Measurements from ENCODE around the gene RPAP3.

RPAP3 gene

GRCh38 chr12:47705566-47706425 is at the start of gene RPAP3:
TSS of gene RPAP3 (minus strand) at chr12:47706030. CDS start at chr12:47702840, 3,190 bp downstream.
- DNase-seq = peak; percentile 83

- DNase-seq = no peak
Measured at GRCh38 chr12:47754881-47755280, 49.1 kb upstream of the RPAP3 start.

GRCh38 chr12:47754126-47754525 is 48.3 kb upstream of the RPAP3 start:
- DNase-seq = no peak

GRCh38 chr12:47753021-47754001 is 47.5 kb upstream of the RPAP3 start:
- DNase-seq = no peak

GRCh38 chr12:47752552-47752951 is 46.7 kb upstream of the RPAP3 start:
- DNase-seq = no peak

- no peak for DNase-seq
Measured at GRCh38 chr12:47752121-47752520, 46.3 kb upstream of the RPAP3 start.

- DNase-seq = no peak
Measured at GRCh38 chr12:47751561-47751960, 45.7 kb upstream of the RPAP3 start.

GRCh38 chr12:47750916-47751470 is 45.2 kb upstream of the RPAP3 start:
- no peak for DNase-seq

GRCh38 chr12:47750229-47750798 is 44.5 kb upstream of the RPAP3 start:
- DNase-seq = no peak

- no peak for DNase-seq
Measured at GRCh38 chr12:47748899-47749298, 43.1 kb upstream of the RPAP3 start.

- no peak for DNase-seq
Measured at GRCh38 chr12:47748507-47748828, 42.6 kb upstream of the RPAP3 start.

- DNase-seq = no peak
Measured at GRCh38 chr12:47747596-47748506, 42.0 kb upstream of the RPAP3 start.

- no peak for DNase-seq
Measured at GRCh38 chr12:47747126-47747525, 41.3 kb upstream of the RPAP3 start.

- DNase-seq = no peak
Measured at GRCh38 chr12:47746523-47746922, 40.7 kb upstream of the RPAP3 start.

- DNase-seq = no peak
Measured at GRCh38 chr12:47746073-47746472, 40.2 kb upstream of the RPAP3 start.

GRCh38 chr12:47745485-47746041 is 39.7 kb upstream of the RPAP3 start:
- DNase-seq = no peak

GRCh38 chr12:47744778-47745436 is 39.1 kb upstream of the RPAP3 start:
- no peak for DNase-seq

GRCh38 chr12:47744005-47744651 is 38.3 kb upstream of the RPAP3 start:
- DNase-seq = no peak

- no peak for DNase-seq
Measured at GRCh38 chr12:47743311-47743860, 37.6 kb upstream of the RPAP3 start.

- no peak for DNase-seq
Measured at GRCh38 chr12:47742253-47742825, 36.5 kb upstream of the RPAP3 start.

Data from NCI-H2227 treated with DMSO at 0.1 percent for 48 hours (cell line).